Ascending aorta (tissue), 2 donors: ENCODE data around the gene WDR93. TPM values are rescaled to one million over a fixed set of nuclear protein-coding genes. Genes with fewer than 3 reads are reported as not detected.

Experiments used
- DNase-seq, 2 donors: peaks; one replicate each; pipeline ENCODE4 v3.0.0-alpha.2; 2019; ENCODE audit warnings: low spot score in 2 of 2
- H3K27ac ChIP-seq, 2 donors: fragments of 200-600 bp; sonication (generic); one replicate each; pipeline ENCODE4 v1.5.1; 2016 to 2017; ENCODE audit warnings: mild to moderate bottlenecking in 1 of 2
- H3K27me3 ChIP-seq: fragments of 200-600 bp; sonication (generic); one replicate; pipeline ENCODE4 v1.5.1; 2017
- H3K36me3 ChIP-seq, 2 donors: fragments of 200-600 bp; sonication (generic); one replicate each; pipeline ENCODE4 v1.5.1; 2016
- H3K4me1 ChIP-seq, 2 donors: fragments of 200-600 bp; sonication (generic); one replicate each; pipeline ENCODE4 v1.5.1; 2016 to 2017; ENCODE audit warnings: mild to moderate bottlenecking in 1 of 2
- H3K4me3 ChIP-seq, 2 donors: fragments of 200-600 bp; sonication (generic); one replicate each; pipeline ENCODE4 v1.5.1; 2016 to 2017; ENCODE audit warnings: mild to moderate bottlenecking in 1 of 2
- H3K9me3 ChIP-seq, 2 donors: fragments of 200-600 bp; sonication (generic); one replicate each; pipeline ENCODE4 v1.5.1; 2016
- intact Hi-C: fragments of 100-400 bp; cut with DNase I; formaldehyde crosslinking; loops from one replicate; pipeline ENCODE4 v1.15.1; 2023
- total RNA-seq: library from RNA; depleted of rRNA; stranded (reverse); fragments of >200 nt; gene quantifications from one replicate; pipeline ENCODE4 v1.1.0, GENCODE V29; 2016
- TF ChIP-seq, protein P1 (sequence below), 3 experiments: fragments of 200-600 bp in 2 of 3; fragments of 450-650 bp in 1 of 3; sonication (generic) in 2 of 3; IDR thresholded peaks; one replicate each; pipeline ENCODE4 v1.5.1; 2016 to 2019; ENCODE audit warnings: antibody characterized with exemption in 3 of 3, mild to moderate bottlenecking in 1 of 3, moderate library complexity in 1 of 3

Gene WDR93
- total RNA-seq, 1 donor from 2014 or later, result not detected

DNA sequence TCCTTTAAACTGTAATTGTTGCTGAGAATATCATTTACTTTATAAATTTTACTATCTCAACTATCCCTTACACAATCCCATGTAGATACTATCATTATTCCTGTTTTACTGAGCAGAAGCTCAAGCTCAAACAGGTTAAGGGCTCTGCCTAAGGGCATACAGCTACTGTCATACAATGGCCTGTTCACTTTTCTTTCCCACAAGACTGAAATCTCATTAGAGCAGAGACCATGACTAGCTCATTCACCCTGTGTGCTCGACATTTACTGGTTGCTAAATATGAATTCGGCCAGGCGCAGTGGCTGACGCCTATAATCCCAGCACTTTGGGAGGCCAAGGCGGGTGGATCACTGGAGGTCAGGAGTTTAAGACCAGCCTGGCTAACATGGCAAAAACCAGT lies 83.9 kb downstream of the WDR93 start:
- DNase-seq, result no peak
- intact Hi-C loops, result no loop called here
- no peaks in the 10 kb centered on the region for H3K36me3 ChIP-seq
- H3K4me3 ChIP-seq, result no peak overlapping the region
- H3K27ac ChIP-seq, result no peak overlapping the region
- no peaks in the 10 kb centered on the region for H3K9me3 ChIP-seq
- TF ChIP-seq, protein P1, sequence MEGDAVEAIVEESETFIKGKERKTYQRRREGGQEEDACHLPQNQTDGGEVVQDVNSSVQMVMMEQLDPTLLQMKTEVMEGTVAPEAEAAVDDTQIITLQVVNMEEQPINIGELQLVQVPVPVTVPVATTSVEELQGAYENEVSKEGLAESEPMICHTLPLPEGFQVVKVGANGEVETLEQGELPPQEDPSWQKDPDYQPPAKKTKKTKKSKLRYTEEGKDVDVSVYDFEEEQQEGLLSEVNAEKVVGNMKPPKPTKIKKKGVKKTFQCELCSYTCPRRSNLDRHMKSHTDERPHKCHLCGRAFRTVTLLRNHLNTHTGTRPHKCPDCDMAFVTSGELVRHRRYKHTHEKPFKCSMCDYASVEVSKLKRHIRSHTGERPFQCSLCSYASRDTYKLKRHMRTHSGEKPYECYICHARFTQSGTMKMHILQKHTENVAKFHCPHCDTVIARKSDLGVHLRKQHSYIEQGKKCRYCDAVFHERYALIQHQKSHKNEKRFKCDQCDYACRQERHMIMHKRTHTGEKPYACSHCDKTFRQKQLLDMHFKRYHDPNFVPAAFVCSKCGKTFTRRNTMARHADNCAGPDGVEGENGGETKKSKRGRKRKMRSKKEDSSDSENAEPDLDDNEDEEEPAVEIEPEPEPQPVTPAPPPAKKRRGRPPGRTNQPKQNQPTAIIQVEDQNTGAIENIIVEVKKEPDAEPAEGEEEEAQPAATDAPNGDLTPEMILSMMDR (IDR thresholded peaks at IDR 0.05), result no peak
- H3K27me3 ChIP-seq, result no peaks in the 10 kb centered on the region
- H3K4me1 ChIP-seq, result peaks cover 0 to 5% of the 10 kb centered on the region in 2 donors

- no peak overlapping the region for H3K27ac ChIP-seq
- TF ChIP-seq, protein P1 (IDR thresholded peaks at IDR 0.05), result no peak
- peaks cover 0 to 5% of the 10 kb centered on the region in 2 donors for H3K4me1 ChIP-seq
- peak overlapping the region; percentile 50 to 59 for H3K4me3 ChIP-seq
- intact Hi-C loops, result no loop called here
- no peaks in the 10 kb centered on the region for H3K36me3 ChIP-seq
- no peaks in the 10 kb centered on the region for H3K27me3 ChIP-seq
- DNase-seq, result no peak
- H3K9me3 ChIP-seq, result no peaks in the 10 kb centered on the region
Observed at GRCh38 chr15:89775815-89776214, 85.2 kb downstream of the WDR93 start.

DNA sequence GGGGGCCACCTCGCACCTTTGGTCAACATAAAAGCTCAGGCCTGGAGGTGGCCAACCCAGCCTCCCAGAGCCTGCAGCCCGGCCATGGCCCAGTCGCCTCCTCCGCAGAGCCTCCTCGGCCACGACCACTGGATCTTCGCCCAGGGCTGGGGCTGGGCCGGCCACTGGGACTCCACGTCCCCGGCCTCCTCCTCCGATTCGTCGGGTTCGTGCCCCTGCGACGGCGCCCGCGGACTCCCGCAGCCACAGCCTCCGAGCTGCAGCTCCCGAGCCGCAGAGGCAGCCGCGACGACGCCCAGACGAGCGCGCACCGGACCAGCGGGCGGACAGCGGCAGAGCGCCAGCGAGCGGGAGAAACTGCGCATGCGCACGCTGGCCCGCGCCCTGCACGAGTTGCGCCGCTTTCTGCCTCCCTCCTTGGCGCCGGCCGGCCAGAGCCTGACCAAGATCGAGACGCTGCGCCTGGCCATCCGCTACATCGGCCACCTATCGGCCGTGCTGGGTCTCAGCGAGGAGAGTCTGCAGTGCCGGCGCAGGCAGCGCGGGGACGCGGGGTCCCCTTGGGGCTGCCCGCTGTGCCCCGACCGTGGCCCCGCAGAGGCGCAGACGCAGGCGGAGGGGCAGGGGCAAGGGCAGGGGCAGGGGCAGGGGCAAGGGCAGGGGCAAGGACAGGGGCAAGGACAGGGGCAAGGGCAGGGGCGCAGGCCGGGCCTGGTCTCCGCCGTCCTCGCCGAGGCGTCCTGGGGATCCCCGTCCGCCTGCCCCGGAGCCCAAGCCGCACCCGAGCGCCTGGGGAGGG lies 85.9 kb downstream of the WDR93 start, which contains the start of gene MESP2:
TSS of gene MESP2 (plus strand) at position 59 of the 799 bp plus-strand sequence. CDS start at position 85, 26 bp downstream.
- DNase-seq, result peak in 1 of 2 donors; percentile 87
- TF ChIP-seq, protein P1 (IDR thresholded peaks at IDR 0.05), result peak; percentile 35 to 55 (median 43)
- Histone ChIP-seq H3K36me3 (no peaks in the 10 kb centered on the region), H3K4me1 (peaks cover 0 to 5% of the 10 kb centered on the region in 2 donors), H3K27me3 (no peaks in the 10 kb centered on the region), H3K4me3 (peak within 1 kb of the TSS; percentile 50 to 59), H3K9me3 (no peaks in the 10 kb centered on the region), H3K27ac (no peak within 1 kb of the TSS)
- intact Hi-C loops, result no loop called here

DNA sequence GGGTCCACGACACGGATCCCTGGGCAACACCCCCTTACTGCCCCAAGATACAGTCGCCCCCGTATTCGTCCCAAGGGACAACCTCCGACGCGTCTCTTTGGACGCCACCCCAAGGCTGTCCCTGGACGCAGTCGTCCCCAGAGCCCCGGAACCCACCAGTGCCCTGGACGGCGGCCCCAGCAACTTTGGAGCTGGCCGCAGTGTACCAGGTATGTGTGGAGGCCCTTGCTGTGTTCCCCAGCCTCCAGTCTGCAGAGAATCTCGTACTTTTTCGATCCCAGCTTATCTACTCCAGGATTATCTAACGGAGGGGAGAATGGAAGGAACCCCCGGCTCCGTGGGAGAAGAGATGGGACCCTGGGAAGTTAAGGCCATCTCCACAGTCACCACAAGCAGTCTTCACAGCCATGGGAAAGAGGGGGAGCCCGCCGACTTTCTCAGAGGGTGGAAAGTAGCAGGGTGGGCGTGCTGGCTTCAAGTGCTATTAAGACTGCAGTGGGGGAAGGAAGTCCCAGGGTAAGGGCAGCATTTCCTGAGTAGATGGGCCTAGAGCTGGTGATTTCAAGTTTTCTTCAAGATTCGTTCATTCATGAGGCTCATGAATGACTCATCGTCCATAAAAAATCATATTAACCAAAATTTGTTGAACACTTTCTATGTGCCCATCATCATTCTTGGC lies 86.6 kb downstream of the WDR93 start:
- H3K4me3 ChIP-seq, result peak overlapping the region; percentile 50 to 59
- TF ChIP-seq, protein P1 (IDR thresholded peaks at IDR 0.05), result no peak
- H3K9me3 ChIP-seq, result no peaks in the 10 kb centered on the region
- intact Hi-C loops, result no loop called here
- no peaks in the 10 kb centered on the region for H3K27me3 ChIP-seq
- H3K4me1 ChIP-seq, result peaks cover 0 to 5% of the 10 kb centered on the region in 2 donors
- H3K36me3 ChIP-seq, result no peaks in the 10 kb centered on the region
- H3K27ac ChIP-seq, result no peak overlapping the region
- DNase-seq, result no peak

- DNase-seq, result no peak
- intact Hi-C loops, result no loop called here
Observed at GRCh38 chr15:89777782-89778380, 87.3 kb downstream of the WDR93 start.

More at GRCh38 chr15:89777782-89778380, 87.3 kb downstream of the WDR93 start:
- H3K9me3 ChIP-seq, result no peaks in the 10 kb centered on the region
- TF ChIP-seq, protein P1 (IDR thresholded peaks at IDR 0.05), result no peak
- no peak overlapping the region for H3K27ac ChIP-seq
- H3K4me3 ChIP-seq, result no peak overlapping the region
- no peaks in the 10 kb centered on the region for H3K27me3 ChIP-seq
- H3K36me3 ChIP-seq, result no peaks in the 10 kb centered on the region
- peaks cover 0 to 5% of the 10 kb centered on the region in 2 donors for H3K4me1 ChIP-seq
